ENCODE data around the gene MLH1. TPM values are rescaled to one million over a fixed set of nuclear protein-coding genes. Genes with fewer than 3 reads are reported as not detected.

Gene MLH1
- total RNA-seq, 4 donors from 2014 or later, result 30.7 to 39.1 (median 33.5) TPM

DNA sequence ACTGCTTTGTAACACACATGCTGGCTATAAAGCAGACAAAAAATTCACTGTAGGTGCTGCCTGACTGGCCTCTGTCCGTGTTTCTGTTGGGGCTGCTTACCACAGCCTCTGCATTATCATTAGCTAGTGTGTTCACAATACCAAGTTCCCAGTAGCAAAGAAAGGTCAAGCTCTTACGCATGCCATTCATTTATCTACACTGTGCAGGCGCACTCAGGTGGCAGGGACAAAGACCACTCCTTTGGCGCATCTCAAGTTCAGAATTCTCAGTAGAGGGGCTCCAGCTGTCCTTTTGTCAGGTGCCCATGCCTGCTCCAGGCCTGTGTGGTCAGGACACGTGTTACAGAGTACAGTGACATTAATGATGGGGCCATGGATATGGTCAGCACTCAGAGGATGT lies 22.3 kb downstream of the MLH1 start:
- H3K9me3 ChIP-seq, result no peaks in the 10 kb centered on the region
- ATAC-seq, result no peak
- no peaks in the 10 kb centered on the region for H3K4me1 ChIP-seq
- peaks cover 0 to 100% of the 10 kb centered on the region in 2 donors for H3K36me3 ChIP-seq
- no peak overlapping the region for H3K27ac ChIP-seq
- no peaks in the 10 kb centered on the region for H3K27me3 ChIP-seq
- TF ChIP-seq POLR2A (IDR thresholded peaks at IDR 0.05) (no peak), POLR2AphosphoS5 (IDR thresholded peaks at IDR 0.05) (no peak), CTCF (IDR thresholded peaks at IDR 0.05) (no peak), EP300 (IDR thresholded peaks at IDR 0.05) (no peak)
- no peak overlapping the region for H3K4me3 ChIP-seq
- 67 to 91% methylated on average over 1 to 4 of the region's 5 CpGs for WGBS, 2 donors (ENCODE audit: low coverage in 1 of 2)

DNA sequence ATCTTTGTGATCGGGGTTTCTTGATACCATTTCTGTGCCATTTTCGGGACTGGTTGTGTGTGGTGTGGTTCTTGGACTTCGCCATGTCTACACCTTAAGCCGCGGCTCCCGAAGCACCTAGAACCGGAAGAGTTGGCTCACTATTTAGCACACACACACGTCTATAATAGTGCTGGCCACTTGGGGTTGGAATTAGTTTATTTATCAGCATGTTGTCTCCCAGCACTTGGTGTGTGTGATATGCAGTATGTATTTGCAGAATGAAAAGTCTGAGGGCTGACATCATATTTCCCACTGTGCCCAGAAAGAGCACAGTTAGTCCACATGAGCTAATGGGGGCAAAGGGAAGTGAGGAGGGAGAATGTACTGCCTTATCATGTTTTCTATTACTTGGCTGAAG lies 23.6 kb downstream of the MLH1 start:
- H3K27me3 ChIP-seq, result no peaks in the 10 kb centered on the region
- 80 to 92% methylated on average over 2 to 4 of the region's 8 CpGs for WGBS, 2 donors (ENCODE audit: low coverage in 1 of 2)
- no peak for ATAC-seq

GRCh38 chr3:37017683-37018082 lies 24.4 kb downstream of the MLH1 start:
- Histone ChIP-seq H3K27me3 (no peaks in the 10 kb centered on the region), H3K9me3 (no peaks in the 10 kb centered on the region), H3K36me3 (peaks cover 5 to 100% of the 10 kb centered on the region in 2 donors), H3K4me1 (no peaks in the 10 kb centered on the region), H3K27ac (no peak overlapping the region), H3K4me3 (no peak overlapping the region)
- WGBS, 2 donors (ENCODE audit: low coverage in 1 of 2), result 96% methylated on average over 3 of the region's 3 CpGs; no CpG with 5 or more reads in 1 of the 2 donors
- TF ChIP-seq POLR2AphosphoS5 (IDR thresholded peaks at IDR 0.05) (no peak), EP300 (IDR thresholded peaks at IDR 0.05) (no peak), POLR2A (IDR thresholded peaks at IDR 0.05) (no peak), CTCF (IDR thresholded peaks at IDR 0.05) (no peak)
- ATAC-seq, result no peak

More for the DNA sequence above, 23.6 kb downstream of the MLH1 start:
- Histone ChIP-seq H3K9me3 (no peaks in the 10 kb centered on the region), H3K4me3 (no peak overlapping the region), H3K36me3 (peaks cover 5 to 100% of the 10 kb centered on the region in 2 donors), H3K4me1 (no peaks in the 10 kb centered on the region), H3K27ac (no peak overlapping the region)
- TF ChIP-seq POLR2AphosphoS5 (IDR thresholded peaks at IDR 0.05) (no peak), POLR2A (IDR thresholded peaks at IDR 0.05) (no peak)

DNA sequence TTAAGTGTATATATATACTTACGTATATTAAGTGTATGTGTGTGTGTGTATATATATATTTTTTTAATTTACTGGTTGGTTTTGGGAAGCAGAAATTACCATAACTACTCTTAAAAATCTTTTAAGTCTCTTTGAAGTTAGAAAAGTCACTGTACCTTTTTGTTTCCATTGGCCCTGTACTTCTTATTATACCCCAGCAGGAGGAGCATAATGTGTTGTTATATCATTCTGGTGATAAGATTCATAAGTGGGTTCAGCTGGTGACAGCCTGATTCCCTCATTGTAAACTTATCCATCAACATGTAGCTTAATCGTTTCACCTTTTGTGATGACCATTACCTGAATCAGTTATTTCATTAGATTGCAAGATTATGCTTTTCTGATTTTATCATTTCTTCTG lies 30.8 kb downstream of the MLH1 start:
- H3K36me3 ChIP-seq, result peaks cover 5 to 96% of the 10 kb centered on the region in 2 donors
- no peaks in the 10 kb centered on the region for H3K27me3 ChIP-seq
- no peak overlapping the region for H3K4me3 ChIP-seq
- 76 to 87% methylated on average over 2 of the region's 2 CpGs for WGBS, 2 donors (ENCODE audit: low coverage in 1 of 2)
- peaks cover 0 to 12% (median 0%) of the 10 kb centered on the region in 3 donors for H3K4me1 ChIP-seq
- no peak for ATAC-seq
- H3K27ac ChIP-seq, result no peak overlapping the region
- TF ChIP-seq POLR2A (IDR thresholded peaks at IDR 0.05) (no peak), POLR2AphosphoS5 (IDR thresholded peaks at IDR 0.05) (no peak), EP300 (IDR thresholded peaks at IDR 0.05) (no peak), CTCF (IDR thresholded peaks at IDR 0.05) (peak; percentile 41 to 62 (median 48))
- no peaks in the 10 kb centered on the region for H3K9me3 ChIP-seq

DNA sequence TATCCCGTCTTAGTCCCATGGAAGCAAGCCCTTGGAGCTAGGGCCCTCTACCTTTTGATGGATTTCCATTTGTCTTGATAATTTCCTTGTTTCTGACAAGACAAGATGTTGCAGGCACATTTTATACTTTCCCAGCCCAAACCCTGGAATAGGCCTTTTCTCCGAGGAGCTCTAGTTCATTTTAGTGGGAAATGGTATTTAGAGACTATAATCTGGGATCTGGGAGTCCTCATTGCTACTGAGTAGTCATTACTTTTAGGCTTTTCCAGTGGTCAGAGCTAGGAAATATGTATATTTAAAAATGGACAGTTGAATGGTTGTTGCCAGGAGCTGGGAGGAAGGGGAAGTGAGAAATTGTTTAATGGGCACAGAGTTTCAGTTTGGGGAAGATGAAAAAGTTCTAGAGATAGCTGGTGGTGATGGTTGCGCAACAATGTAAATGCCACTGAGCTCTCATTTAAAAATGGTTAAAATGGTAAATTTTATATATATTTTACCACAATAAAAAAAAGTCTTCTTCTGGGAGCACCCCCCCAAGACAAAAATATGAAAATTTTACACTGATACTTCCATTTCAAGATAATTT lies 31.6 kb downstream of the MLH1 start:
- H3K36me3 ChIP-seq, result peaks cover 5 to 96% of the 10 kb centered on the region in 2 donors
- 89 to 92% methylated on average over 2 to 3 of the region's 3 CpGs for WGBS, 2 donors (ENCODE audit: low coverage in 1 of 2)

More for the DNA sequence above, 31.6 kb downstream of the MLH1 start:
- Histone ChIP-seq H3K9me3 (no peaks in the 10 kb centered on the region), H3K27ac (no peak overlapping the region), H3K4me3 (no peak overlapping the region), H3K27me3 (no peaks in the 10 kb centered on the region), H3K4me1 (peaks cover 0 to 15% (median 0%) of the 10 kb centered on the region in 3 donors)
- TF ChIP-seq POLR2AphosphoS5 (IDR thresholded peaks at IDR 0.05) (no peak), POLR2A (IDR thresholded peaks at IDR 0.05) (no peak), EP300 (IDR thresholded peaks at IDR 0.05) (no peak), CTCF (IDR thresholded peaks at IDR 0.05) (no peak)
- ATAC-seq, result no peak
